CD4-positive, alpha-beta memory T cell (primary cell): ENCODE results near the gene PEPD. TPM values are rescaled to one million over a fixed set of nuclear protein-coding genes. Genes with fewer than 3 reads are reported as not detected.

Source experiments
- CTCF ChIA-PET: fragments of 350-600 bp; sonication (Branson Sonifier 250); formaldehyde crosslinking; loops from one replicate; lab custom pipeline; 2021; ENCODE audit warnings: inconsistent platforms; ENCODE audit not compliant: partially characterized antibody; lab: Charles Lee
- POLR2A ChIA-PET: fragments of 350-600 bp; sonication (Branson Sonifier 250); formaldehyde crosslinking; loops from one replicate; lab custom pipeline; 2021; ENCODE audit not compliant: partially characterized antibody; lab: Charles Lee
- DNase-seq, 5 donors: peaks; one replicate each; pipeline versions ENCODE4 v3.0.0 to v3.0.0-alpha.2; 2020 to 2022; ENCODE audit warnings: mixed read lengths in 1 of 5
- H3K27ac ChIP-seq: one replicate; pipeline ENCODE4 v1.7.0; 2013; ENCODE audit warnings: low read depth, low read length
- H3K27me3 ChIP-seq: 2 replicates; pipeline ENCODE4 v1.7.0; 2013; ENCODE audit warnings: mild to moderate bottlenecking, low read length, moderate library complexity; ENCODE audit not compliant: insufficient read depth
- H3K36me3 ChIP-seq: 2 replicates; pipeline ENCODE4 v1.7.0; 2013; ENCODE audit warnings: mild to moderate bottlenecking, low read length, moderate library complexity; ENCODE audit not compliant: insufficient read depth
- H3K4me1 ChIP-seq: 2 replicates; pipeline ENCODE4 v1.7.0; 2013; ENCODE audit warnings: mild to moderate bottlenecking, low read length, moderate library complexity; ENCODE audit not compliant: insufficient read depth
- H3K4me3 ChIP-seq, 2 donors: one replicate each; pipeline ENCODE4 v1.7.0; 2013; ENCODE audit warnings: low read length in 2 of 2, mild to moderate bottlenecking in 1 of 2
- H3K9me3 ChIP-seq, 2 donors: one replicate each; pipeline ENCODE4 v1.7.0; 2013; ENCODE audit warnings: low read length in 2 of 2, control low read depth in 1 of 2; ENCODE audit not compliant: control insufficient read depth in 1 of 2
- H3K27ac Mint-ChIP-seq, 7 donors: one replicate each; pipeline ENCODE4 v1.8.0; 2020 to 2021; ENCODE audit warnings: mixed read lengths in 7 of 7, mild to moderate bottlenecking in 6 of 7, inconsistent platforms in 3 of 7, moderate library complexity in 3 of 7
- H3K27me3 Mint-ChIP-seq, 2 donors: one replicate each; pipeline ENCODE4 v1.8.0; 2020 to 2021; ENCODE audit warnings: mixed read lengths in 2 of 2
- H3K36me3 Mint-ChIP-seq, 2 donors: one replicate each; pipeline ENCODE4 v1.8.0; 2020 to 2021; ENCODE audit warnings: mixed read lengths in 2 of 2, inconsistent platforms in 1 of 2, mild to moderate bottlenecking in 1 of 2
- H3K4me1 Mint-ChIP-seq, 4 donors: one replicate each; pipeline ENCODE4 v1.8.0; 2020 to 2021; ENCODE audit warnings: mixed read lengths in 4 of 4, mild to moderate bottlenecking in 1 of 4
- H3K4me3 Mint-ChIP-seq, 8 donors: one replicate each; pipeline ENCODE4 v1.8.0; 2020 to 2021; ENCODE audit warnings: mixed read lengths in 8 of 8, mild to moderate bottlenecking in 7 of 8, moderate library complexity in 6 of 8, inconsistent platforms in 3 of 8
- H3K9me3 Mint-ChIP-seq, 8 donors: one replicate each; pipeline ENCODE4 v1.8.0; 2020 to 2021; ENCODE audit warnings: mixed read lengths in 8 of 8, mild to moderate bottlenecking in 5 of 8, inconsistent platforms in 3 of 8, moderate library complexity in 1 of 8
- intact Hi-C: fragments of 100-400 bp; cut with micrococcal nuclease; formaldehyde crosslinking; loops from one replicate; pipeline ENCODE4 v1.15.1; 2023
- polyA plus RNA-seq, 2 donors: library from polyadenylated mRNA; unstranded; fragments of 300-500 nt; fragmentation: Illumina TruSeq; gene quantifications; one replicate each; pipeline ENCODE4 v1.2.3, GENCODE V29; 2021
- total RNA-seq, 2 experiments: library from RNA; stranded (reverse); gene quantifications; one replicate each; pipeline ENCODE4 v1.2.3, GENCODE V29; 2021

Gene PEPD
- total and polyA plus RNA-seq, 4 experiments from 2014 or later: 27.6 to 213 (median 77.8) TPM

GRCh38 chr19:33370783-33371182 lies 150.8 kb downstream of the PEPD start:
- H3K9me3 Mint-ChIP-seq: peaks cover 0 to 1% (median 0%) of the 10 kb centered on the region in 8 donors
- Histone ChIP-seq H3K27me3 (no peaks in the 10 kb centered on the region), H3K27ac (no peak overlapping the region), H3K9me3 (no peaks in the 10 kb centered on the region), H3K4me3 (no peak overlapping the region), H3K36me3 (no peaks in the 10 kb centered on the region), H3K4me1 (peaks cover 21% of the 10 kb centered on the region)
- ChIA-PET CTCF (no interaction called here), POLR2A (no interaction called here)
- no peak overlapping the region for H3K4me3 Mint-ChIP-seq
- intact Hi-C loops: no loop called here
- no peak for DNase-seq
- peaks cover 17 to 28% (median 17%) of the 10 kb centered on the region in 4 donors for H3K4me1 Mint-ChIP-seq
- H3K27ac Mint-ChIP-seq: no peak overlapping the region
- peaks cover 0 to 6% of the 10 kb centered on the region in 2 donors for H3K36me3 Mint-ChIP-seq
- peaks cover 0 to 2% of the 10 kb centered on the region in 2 donors for H3K27me3 Mint-ChIP-seq

- Histone ChIP-seq H3K9me3 (no peaks in the 10 kb centered on the region), H3K4me3 (no peak overlapping the region), H3K27ac (no peak overlapping the region), H3K36me3 (no peaks in the 10 kb centered on the region), H3K27me3 (no peaks in the 10 kb centered on the region), H3K4me1 (peaks cover 5% of the 10 kb centered on the region)
- Mint-ChIP-seq H3K36me3 (peaks cover 0 to 6% of the 10 kb centered on the region in 2 donors), H3K9me3 (peaks cover 0 to 1% (median 0%) of the 10 kb centered on the region in 8 donors), H3K27me3 (peaks cover 1 to 2% of the 10 kb centered on the region in 2 donors), H3K4me3 (no peak overlapping the region), H3K27ac (no peak overlapping the region), H3K4me1 (peaks cover 0 to 11% (median under 1%) of the 10 kb centered on the region in 4 donors)
- DNase-seq: no peak
- CTCF ChIA-PET: no interaction called here
- POLR2A ChIA-PET: no interaction called here
- intact Hi-C loops: no loop called here
Measured at GRCh38 chr19:33368074-33368864, 153.3 kb downstream of the PEPD start.

DNA sequence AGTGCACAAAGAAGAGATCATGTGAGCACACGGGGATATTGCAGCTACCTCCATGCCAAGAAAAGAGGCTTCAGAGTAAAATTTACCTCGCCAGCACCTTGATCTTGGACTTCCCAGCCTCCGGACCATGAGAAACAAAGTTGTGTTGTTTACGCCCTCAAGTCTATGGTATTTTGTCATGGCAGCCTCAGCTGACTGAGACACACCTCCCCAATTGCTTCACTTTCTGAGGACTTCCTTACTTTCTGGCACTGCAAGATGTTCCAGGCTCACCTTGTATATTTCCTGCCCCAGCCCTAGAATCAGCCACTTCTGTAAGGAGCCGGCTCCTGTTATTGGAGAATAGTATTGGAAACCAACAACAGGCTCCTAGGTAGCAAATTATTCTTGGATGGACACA lies 154.7 kb downstream of the PEPD start:
- intact Hi-C loops: no loop called here
- no peak overlapping the region for H3K27ac ChIP-seq
- H3K36me3 ChIP-seq: no peaks in the 10 kb centered on the region
- Mint-ChIP-seq H3K9me3 (peaks cover 0 to 1% (median 0%) of the 10 kb centered on the region in 8 donors), H3K27me3 (peaks cover 4% of the 10 kb centered on the region in 2 donors), H3K4me1 (no peaks in the 10 kb centered on the region), H3K27ac (no peak overlapping the region), H3K4me3 (no peak overlapping the region), H3K36me3 (no peaks in the 10 kb centered on the region)
- H3K4me3 ChIP-seq: no peak overlapping the region
- CTCF ChIA-PET: no interaction called here
- no peaks in the 10 kb centered on the region for H3K27me3 ChIP-seq
- peaks cover under 1% of the 10 kb centered on the region for H3K4me1 ChIP-seq
- H3K9me3 ChIP-seq: no peaks in the 10 kb centered on the region
- POLR2A ChIA-PET: no interaction called here
- DNase-seq: no peak

DNA sequence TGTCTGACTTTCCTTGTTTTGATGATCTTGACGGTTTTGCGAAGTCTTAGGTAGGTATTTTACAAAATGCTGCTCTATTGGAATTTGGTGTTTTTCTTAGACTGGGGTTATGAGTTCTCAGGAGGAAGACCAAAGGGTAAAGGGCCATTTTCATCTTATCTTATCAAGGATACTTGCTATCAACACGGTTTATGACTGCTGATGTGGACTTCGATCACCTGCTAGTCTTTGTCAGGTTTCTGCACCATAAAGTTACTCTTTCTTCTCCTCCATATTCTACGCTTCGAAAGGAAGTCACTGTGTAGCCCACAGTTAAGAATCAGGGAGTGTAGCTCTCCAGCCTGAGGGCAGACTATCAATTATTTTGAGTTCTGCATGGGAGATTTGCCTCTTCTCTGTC lies 155.5 kb downstream of the PEPD start:
- intact Hi-C loops: no loop called here
- H3K4me3 ChIP-seq: no peak overlapping the region
- no peaks in the 10 kb centered on the region for H3K9me3 ChIP-seq
- no peaks in the 10 kb centered on the region for H3K4me1 Mint-ChIP-seq
- no peak overlapping the region for H3K4me3 Mint-ChIP-seq
- no peak for DNase-seq
- no peaks in the 10 kb centered on the region for H3K36me3 ChIP-seq
- no peak overlapping the region for H3K27ac ChIP-seq
- H3K27ac Mint-ChIP-seq: no peak overlapping the region
- CTCF ChIA-PET: no interaction called here
- H3K9me3 Mint-ChIP-seq: peaks cover 0 to 1% (median 0%) of the 10 kb centered on the region in 8 donors
- no peaks in the 10 kb centered on the region for H3K27me3 ChIP-seq
- H3K4me1 ChIP-seq: no peaks in the 10 kb centered on the region
- H3K36me3 Mint-ChIP-seq: no peaks in the 10 kb centered on the region
- H3K27me3 Mint-ChIP-seq: peaks cover 4% of the 10 kb centered on the region in 2 donors
- POLR2A ChIA-PET: no interaction called here

GRCh38 chr19:33365691-33366090 lies 155.9 kb downstream of the PEPD start:
- Histone ChIP-seq H3K27ac (no peak overlapping the region), H3K4me3 (no peak overlapping the region), H3K9me3 (no peaks in the 10 kb centered on the region), H3K36me3 (no peaks in the 10 kb centered on the region), H3K27me3 (no peaks in the 10 kb centered on the region), H3K4me1 (no peaks in the 10 kb centered on the region)
- Mint-ChIP-seq H3K9me3 (peaks cover 0 to 1% (median 0%) of the 10 kb centered on the region in 8 donors), H3K4me3 (no peak overlapping the region), H3K27ac (no peak overlapping the region), H3K4me1 (no peaks in the 10 kb centered on the region), H3K27me3 (peaks cover 4% of the 10 kb centered on the region in 2 donors), H3K36me3 (no peaks in the 10 kb centered on the region)
- no peak for DNase-seq
- ChIA-PET CTCF (no interaction called here), POLR2A (no interaction called here)
- intact Hi-C loops: no loop called here

- H3K4me3 ChIP-seq: no peak overlapping the region
- H3K36me3 ChIP-seq: no peaks in the 10 kb centered on the region
- H3K27me3 ChIP-seq: no peaks in the 10 kb centered on the region
- no peak for DNase-seq
- ChIA-PET CTCF (interaction anchor here (1.0 to 1.5 kb wide), 2 partner anchors 11 to 53 kb away, joined by 3 read pairs; no protein-coding TSS in a partner anchor), POLR2A (interaction anchor here (1.7 kb wide), 1 partner anchor 10 kb away, joined by 5 read pairs; the partner anchor contains the start of gene CEBPG)
- no peaks in the 10 kb centered on the region for H3K36me3 Mint-ChIP-seq
- H3K27ac ChIP-seq: no peak overlapping the region
- no peaks in the 10 kb centered on the region for H3K9me3 ChIP-seq
- no peak overlapping the region for H3K27ac Mint-ChIP-seq
- no peaks in the 10 kb centered on the region for H3K4me1 ChIP-seq
- H3K27me3 Mint-ChIP-seq: peaks cover 5 to 8% of the 10 kb centered on the region in 2 donors
- intact Hi-C loops: no loop called here
- H3K4me3 Mint-ChIP-seq: no peak overlapping the region
- no peaks in the 10 kb centered on the region for H3K4me1 Mint-ChIP-seq
- peaks cover 0 to 1% (median 0%) of the 10 kb centered on the region in 8 donors for H3K9me3 Mint-ChIP-seq
Measured at GRCh38 chr19:33363476-33363875, 158.1 kb downstream of the PEPD start.

DNA sequence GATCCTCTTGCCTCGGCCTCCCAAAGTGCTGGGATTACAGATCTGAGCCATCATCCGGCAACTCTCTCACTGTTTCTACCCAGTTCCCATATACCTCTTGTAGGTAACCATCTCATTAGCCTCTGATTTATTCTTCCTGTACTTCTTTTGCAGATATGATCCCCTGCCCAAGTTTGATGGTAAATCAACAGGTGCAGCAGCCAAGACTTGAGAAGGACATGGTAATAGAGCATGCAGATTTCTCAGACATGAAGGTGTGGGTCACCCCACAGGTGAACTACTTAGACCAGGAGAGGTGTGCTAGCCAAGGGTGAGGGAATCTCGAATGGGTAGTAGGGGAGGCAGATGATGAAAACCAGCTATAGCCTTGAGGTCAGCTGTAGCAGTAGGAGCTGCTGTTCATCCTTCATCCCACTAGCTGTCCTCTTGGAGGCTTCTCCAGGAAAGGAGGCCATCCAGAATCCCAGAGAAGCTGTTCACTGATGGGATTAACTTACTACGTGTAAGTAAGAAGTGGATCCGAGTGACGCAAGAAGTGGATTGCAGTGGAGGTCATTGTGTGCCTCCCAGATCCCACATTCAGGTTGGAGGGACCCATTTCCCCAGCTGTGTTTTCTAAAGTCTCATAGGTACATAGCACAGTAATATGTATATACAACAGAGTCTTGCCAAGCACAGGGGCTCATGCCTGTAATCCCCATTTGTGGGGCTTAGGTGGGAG lies 158.9 kb downstream of the PEPD start:
- DNase-seq: no peak
- Histone ChIP-seq H3K27me3 (no peaks in the 10 kb centered on the region), H3K9me3 (no peaks in the 10 kb centered on the region), H3K4me1 (no peaks in the 10 kb centered on the region), H3K27ac (no peak overlapping the region), H3K36me3 (no peaks in the 10 kb centered on the region), H3K4me3 (no peak overlapping the region)
- ChIA-PET CTCF (interaction anchor here (1.0 to 1.5 kb wide), 2 partner anchors 12 to 54 kb away, joined by 3 read pairs; no protein-coding TSS in a partner anchor), POLR2A (interaction anchor here (1.7 kb wide), 1 partner anchor 11 kb away, joined by 5 read pairs; the partner anchor contains the start of gene CEBPG)
- no peak overlapping the region for H3K4me3 Mint-ChIP-seq
- intact Hi-C loops: no loop called here
- peaks cover 5 to 8% of the 10 kb centered on the region in 2 donors for H3K27me3 Mint-ChIP-seq
- no peaks in the 10 kb centered on the region for H3K9me3 Mint-ChIP-seq
- no peaks in the 10 kb centered on the region for H3K36me3 Mint-ChIP-seq
- no peaks in the 10 kb centered on the region for H3K4me1 Mint-ChIP-seq
- H3K27ac Mint-ChIP-seq: no peak overlapping the region
